ENCODE data around the gene UGT3A2. TPM values are rescaled to one million over a fixed set of nuclear protein-coding genes. Genes with fewer than 3 reads are reported as not detected.

UGT3A2 gene
- total RNA-seq, 1 donor from 2014 or later = 0.86 TPM

DNA sequence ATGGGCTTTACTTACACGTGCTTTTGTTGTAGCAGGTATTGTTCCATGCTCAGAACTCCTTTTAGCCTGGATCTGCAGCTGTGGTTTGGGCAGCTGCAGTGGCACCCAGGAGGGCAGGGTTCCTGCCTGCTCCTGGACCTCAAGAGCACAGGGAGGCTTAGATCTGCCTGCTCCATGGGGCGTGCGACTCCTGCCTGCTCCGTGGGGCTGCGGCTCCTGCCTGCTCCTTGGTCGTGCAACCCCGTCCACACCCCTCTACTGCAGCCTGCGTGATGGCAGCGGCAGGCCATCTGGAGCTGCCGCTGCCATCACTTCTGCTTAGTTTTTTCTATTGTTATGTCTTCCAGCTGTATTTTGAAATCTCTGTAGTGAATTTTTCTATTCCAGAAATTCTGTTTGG lies 11.7 kb upstream of the UGT3A2 start:
- DNase-seq (ENCODE audit: low read depth) = no peak
- Mint-ChIP-seq H3K27me3 (ENCODE audit: low read depth, unreplicated experiment) (peaks cover 4% of the 10 kb centered on the region), H3K4me3 (ENCODE audit: unreplicated experiment) (no peak overlapping the region), H3K27ac (ENCODE audit: unreplicated experiment) (no peak overlapping the region), H3K4me1 (ENCODE audit: low read depth, unreplicated experiment) (no peaks in the 10 kb centered on the region), H3K36me3 (ENCODE audit: low read depth, unreplicated experiment) (no peaks in the 10 kb centered on the region), H3K9me3 (ENCODE audit: unreplicated experiment) (no peaks in the 10 kb centered on the region)
- Histone ChIP-seq H3K4me1 (ENCODE audit: insufficient read depth, low read length) (no peaks in the 10 kb centered on the region), H3K27me3 (ENCODE audit: insufficient read depth, low read length) (peaks cover 2% of the 10 kb centered on the region), H3K27ac (ENCODE audit: low read depth, low read length) (no peak overlapping the region), H3K9me3 (ENCODE audit: insufficient read depth, low read depth, low read length) (no peaks in the 10 kb centered on the region), H3K79me2 (ENCODE audit: insufficient read depth, low read length) (no peaks in the 10 kb centered on the region), H3K4me2 (ENCODE audit: low read length) (no peak overlapping the region), H3K9ac (ENCODE audit: low read length) (no peak overlapping the region), H3K4me3 (ENCODE audit: insufficient read depth, low read depth, low read length) (no peak overlapping the region), H2AFZ (ENCODE audit: low read depth, low read length) (no peak overlapping the region), H4K20me1 (ENCODE audit: insufficient read depth, low read length) (no peaks in the 10 kb centered on the region), H3K36me3 (ENCODE audit: insufficient read depth, low read length) (no peaks in the 10 kb centered on the region)
- no peak for FAIRE-seq
- TF ChIP-seq, protein P1, sequence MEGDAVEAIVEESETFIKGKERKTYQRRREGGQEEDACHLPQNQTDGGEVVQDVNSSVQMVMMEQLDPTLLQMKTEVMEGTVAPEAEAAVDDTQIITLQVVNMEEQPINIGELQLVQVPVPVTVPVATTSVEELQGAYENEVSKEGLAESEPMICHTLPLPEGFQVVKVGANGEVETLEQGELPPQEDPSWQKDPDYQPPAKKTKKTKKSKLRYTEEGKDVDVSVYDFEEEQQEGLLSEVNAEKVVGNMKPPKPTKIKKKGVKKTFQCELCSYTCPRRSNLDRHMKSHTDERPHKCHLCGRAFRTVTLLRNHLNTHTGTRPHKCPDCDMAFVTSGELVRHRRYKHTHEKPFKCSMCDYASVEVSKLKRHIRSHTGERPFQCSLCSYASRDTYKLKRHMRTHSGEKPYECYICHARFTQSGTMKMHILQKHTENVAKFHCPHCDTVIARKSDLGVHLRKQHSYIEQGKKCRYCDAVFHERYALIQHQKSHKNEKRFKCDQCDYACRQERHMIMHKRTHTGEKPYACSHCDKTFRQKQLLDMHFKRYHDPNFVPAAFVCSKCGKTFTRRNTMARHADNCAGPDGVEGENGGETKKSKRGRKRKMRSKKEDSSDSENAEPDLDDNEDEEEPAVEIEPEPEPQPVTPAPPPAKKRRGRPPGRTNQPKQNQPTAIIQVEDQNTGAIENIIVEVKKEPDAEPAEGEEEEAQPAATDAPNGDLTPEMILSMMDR (IDR thresholded peaks at IDR 0.05; ENCODE audit: insufficient read depth, low read depth, low read length) = no peak

DNA sequence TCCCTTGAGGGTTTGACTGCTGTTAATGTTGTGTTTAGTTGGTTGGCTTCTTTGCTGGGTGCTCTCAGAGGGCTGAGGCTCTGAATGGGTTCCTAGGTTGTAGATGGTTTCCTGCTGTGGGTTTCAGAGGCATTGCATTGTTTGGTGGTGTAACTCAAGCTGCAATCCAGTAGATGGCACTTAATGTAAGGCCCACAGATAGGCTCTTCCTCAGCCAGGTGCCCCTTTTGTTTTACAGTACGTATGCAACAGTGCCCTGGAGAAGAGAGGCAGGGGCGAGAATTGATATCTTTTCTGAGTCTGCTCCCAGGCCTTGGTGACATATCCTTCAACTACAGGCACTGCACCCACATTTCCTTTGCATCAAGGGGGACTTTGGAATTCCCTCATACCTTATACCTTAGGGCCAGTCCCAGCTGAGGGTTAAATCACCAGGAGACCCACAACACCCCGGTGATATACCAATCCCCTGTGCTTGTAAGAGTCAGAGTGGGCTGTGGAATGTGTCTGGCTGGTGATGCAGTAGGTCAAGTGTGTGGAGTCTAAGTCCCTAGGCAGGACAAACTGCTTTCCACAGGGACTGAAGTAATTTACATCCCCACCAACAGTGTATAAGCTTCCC lies 7.0 kb upstream of the UGT3A2 start:
- Histone ChIP-seq H3K4me1 (ENCODE audit: insufficient read depth, low read length) (no peaks in the 10 kb centered on the region), H4K20me1 (ENCODE audit: insufficient read depth, low read length) (no peaks in the 10 kb centered on the region), H3K4me3 (ENCODE audit: insufficient read depth, low read depth, low read length) (no peak overlapping the region), H3K36me3 (ENCODE audit: insufficient read depth, low read length) (no peaks in the 10 kb centered on the region), H3K27me3 (ENCODE audit: insufficient read depth, low read length) (peaks cover 2% of the 10 kb centered on the region), H3K27ac (ENCODE audit: low read depth, low read length) (no peak overlapping the region), H2AFZ (ENCODE audit: low read depth, low read length) (no peak overlapping the region), H3K4me2 (ENCODE audit: low read length) (no peak overlapping the region), H3K9ac (ENCODE audit: low read length) (no peak overlapping the region), H3K79me2 (ENCODE audit: insufficient read depth, low read length) (no peaks in the 10 kb centered on the region), H3K9me3 (ENCODE audit: insufficient read depth, low read depth, low read length) (no peaks in the 10 kb centered on the region)
- TF ChIP-seq EZH2 (IDR thresholded peaks at IDR 0.05; ENCODE audit: insufficient read depth, low read length) = no peak
- TF ChIP-seq, protein P1 (IDR thresholded peaks at IDR 0.05; ENCODE audit: insufficient read depth, low read depth, low read length) = no peak
- Mint-ChIP-seq H3K27me3 (ENCODE audit: low read depth, unreplicated experiment) (peaks cover 8% of the 10 kb centered on the region), H3K36me3 (ENCODE audit: low read depth, unreplicated experiment) (no peaks in the 10 kb centered on the region), H3K27ac (ENCODE audit: unreplicated experiment) (no peak overlapping the region), H3K9me3 (ENCODE audit: unreplicated experiment) (no peaks in the 10 kb centered on the region), H3K4me1 (ENCODE audit: low read depth, unreplicated experiment) (no peaks in the 10 kb centered on the region), H3K4me3 (ENCODE audit: unreplicated experiment) (no peak overlapping the region)
- DNase-seq (ENCODE audit: low read depth) (no peak), FAIRE-seq (no peak)

DNA sequence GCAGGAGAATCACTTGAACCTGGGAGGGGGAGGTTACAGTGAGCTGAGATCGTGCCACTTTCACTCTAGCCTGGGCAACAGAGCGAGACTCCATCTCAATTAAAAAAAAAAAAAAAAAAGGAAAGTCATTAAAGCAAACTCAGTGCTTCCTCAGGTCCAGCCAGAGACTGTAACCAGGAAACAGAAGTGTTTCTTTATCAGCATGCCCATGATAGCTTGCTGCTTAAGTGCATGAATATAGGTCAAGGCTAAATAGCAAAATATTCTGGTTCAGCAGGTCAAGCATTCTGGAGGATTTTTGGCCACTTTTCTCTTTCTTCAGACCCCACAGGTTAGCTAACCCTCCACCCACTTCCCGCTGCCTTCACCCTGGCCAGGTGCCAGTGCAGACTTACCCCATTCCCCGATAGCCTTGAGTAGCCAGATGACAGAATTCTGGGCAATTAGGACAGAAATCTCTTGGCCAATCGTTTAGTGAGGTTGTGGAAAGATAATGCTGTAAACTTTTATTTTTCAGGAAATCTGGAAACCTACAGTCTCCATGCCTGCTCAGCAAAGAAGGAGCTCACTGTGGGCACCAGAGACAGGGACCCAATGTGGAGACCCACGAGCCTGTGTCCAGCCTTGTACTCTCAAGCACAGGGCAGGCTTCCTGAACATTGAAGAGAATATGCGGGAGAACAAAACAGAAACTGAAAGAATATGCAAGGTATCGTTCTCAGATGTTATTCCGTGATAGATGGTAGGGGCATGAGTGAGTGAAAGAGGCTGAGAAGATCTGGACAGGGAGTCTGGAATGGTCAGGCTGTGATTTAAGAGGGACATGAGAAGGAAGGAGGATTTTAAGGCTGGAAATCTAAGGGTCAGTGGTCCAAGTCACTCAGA lies 4.2 kb upstream of the UGT3A2 start:
- no peak overlapping the region for H3K4me2 ChIP-seq (ENCODE audit: low read length)
- no peaks in the 10 kb centered on the region for H3K9me3 ChIP-seq (ENCODE audit: insufficient read depth, low read depth, low read length)
- no peaks in the 10 kb centered on the region for H3K79me2 ChIP-seq (ENCODE audit: insufficient read depth, low read length)
- no peak overlapping the region for H3K4me3 ChIP-seq (ENCODE audit: insufficient read depth, low read depth, low read length)
- Mint-ChIP-seq H3K4me3 (ENCODE audit: unreplicated experiment) (no peak overlapping the region), H3K4me1 (ENCODE audit: low read depth, unreplicated experiment) (peaks cover 5% of the 10 kb centered on the region), H3K27ac (ENCODE audit: unreplicated experiment) (no peak overlapping the region), H3K27me3 (ENCODE audit: low read depth, unreplicated experiment) (peaks cover 24% of the 10 kb centered on the region), H3K36me3 (ENCODE audit: low read depth, unreplicated experiment) (no peaks in the 10 kb centered on the region), H3K9me3 (ENCODE audit: unreplicated experiment) (no peaks in the 10 kb centered on the region)
- DNase-seq (ENCODE audit: low read depth) (no peak), FAIRE-seq (no peak)
- no peaks in the 10 kb centered on the region for H3K4me1 ChIP-seq (ENCODE audit: insufficient read depth, low read length)
- no peak overlapping the region for H3K27ac ChIP-seq (ENCODE audit: low read depth, low read length)
- no peaks in the 10 kb centered on the region for H4K20me1 ChIP-seq (ENCODE audit: insufficient read depth, low read length)
- peaks cover 12% of the 10 kb centered on the region for H3K27me3 ChIP-seq (ENCODE audit: insufficient read depth, low read length)
- no peak overlapping the region for H3K9ac ChIP-seq (ENCODE audit: low read length)
- H2AFZ ChIP-seq (ENCODE audit: low read depth, low read length) = no peak overlapping the region
- TF ChIP-seq, protein P1 (IDR thresholded peaks at IDR 0.05; ENCODE audit: insufficient read depth, low read depth, low read length) = no peak
- no peak for TF ChIP-seq EZH2 (IDR thresholded peaks at IDR 0.05; ENCODE audit: insufficient read depth, low read length)
- H3K36me3 ChIP-seq (ENCODE audit: insufficient read depth, low read length) = no peaks in the 10 kb centered on the region
